ENCODE results near the gene ANTXRL. TPM values are rescaled to one million over a fixed set of nuclear protein-coding genes. Genes with fewer than 3 reads are reported as not detected.
"Not testable (repeated sequence)": the region's sequence is repeated elsewhere in the genome, so short reads cannot be mapped to it uniquely, and the experiment has no call there.

Gene ANTXRL
- polyA plus RNA-seq, 1 of the 3 experiments (the other 2 are of a cell fraction): not detected

GRCh38 chr10:46311501-46311951 lies 24.7 kb downstream of the ANTXRL start:
- TF ChIP-seq, protein P1, sequence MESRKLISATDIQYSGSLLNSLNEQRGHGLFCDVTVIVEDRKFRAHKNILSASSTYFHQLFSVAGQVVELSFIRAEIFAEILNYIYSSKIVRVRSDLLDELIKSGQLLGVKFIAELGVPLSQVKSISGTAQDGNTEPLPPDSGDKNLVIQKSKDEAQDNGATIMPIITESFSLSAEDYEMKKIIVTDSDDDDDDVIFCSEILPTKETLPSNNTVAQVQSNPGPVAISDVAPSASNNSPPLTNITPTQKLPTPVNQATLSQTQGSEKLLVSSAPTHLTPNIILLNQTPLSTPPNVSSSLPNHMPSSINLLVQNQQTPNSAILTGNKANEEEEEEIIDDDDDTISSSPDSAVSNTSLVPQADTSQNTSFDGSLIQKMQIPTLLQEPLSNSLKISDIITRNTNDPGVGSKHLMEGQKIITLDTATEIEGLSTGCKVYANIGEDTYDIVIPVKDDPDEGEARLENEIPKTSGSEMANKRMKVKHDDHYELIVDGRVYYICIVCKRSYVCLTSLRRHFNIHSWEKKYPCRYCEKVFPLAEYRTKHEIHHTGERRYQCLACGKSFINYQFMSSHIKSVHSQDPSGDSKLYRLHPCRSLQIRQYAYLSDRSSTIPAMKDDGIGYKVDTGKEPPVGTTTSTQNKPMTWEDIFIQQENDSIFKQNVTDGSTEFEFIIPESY (IDR thresholded peaks at IDR 0.05; ENCODE audit: borderline replicate concordance, low read depth): no peak
- TF ChIP-seq MEF2A (IDR thresholded peaks at IDR 0.05; ENCODE audit: borderline replicate concordance, low read depth) (no peak), ELF1 (IDR thresholded peaks at IDR 0.05) (no peak), SMC3 (IDR thresholded peaks at IDR 0.05; ENCODE audit: low read depth, low read length) (no peak), JUND (IDR thresholded peaks at IDR 0.05) (no peak), MXI1 (IDR thresholded peaks at IDR 0.05; ENCODE audit: low read depth, low read length) (no peak), GATA2 (CRISPR knock-in tag; IDR thresholded peaks at IDR 0.05) (no peak), SIN3A (IDR thresholded peaks at IDR 0.05; ENCODE audit: borderline replicate concordance, low read depth, low read length) (no peak), EZH2phosphoT487 (IDR thresholded peaks at IDR 0.05; ENCODE audit: borderline replicate concordance, low read depth) (no peak), FOXJ3 (CRISPR knock-in tag; IDR thresholded peaks at IDR 0.05) (no peak)
- TF ChIP-seq, protein P2, sequence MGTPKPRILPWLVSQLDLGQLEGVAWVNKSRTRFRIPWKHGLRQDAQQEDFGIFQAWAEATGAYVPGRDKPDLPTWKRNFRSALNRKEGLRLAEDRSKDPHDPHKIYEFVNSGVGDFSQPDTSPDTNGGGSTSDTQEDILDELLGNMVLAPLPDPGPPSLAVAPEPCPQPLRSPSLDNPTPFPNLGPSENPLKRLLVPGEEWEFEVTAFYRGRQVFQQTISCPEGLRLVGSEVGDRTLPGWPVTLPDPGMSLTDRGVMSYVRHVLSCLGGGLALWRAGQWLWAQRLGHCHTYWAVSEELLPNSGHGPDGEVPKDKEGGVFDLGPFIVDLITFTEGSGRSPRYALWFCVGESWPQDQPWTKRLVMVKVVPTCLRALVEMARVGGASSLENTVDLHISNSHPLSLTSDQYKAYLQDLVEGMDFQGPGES (IDR thresholded peaks at IDR 0.05; ENCODE audit: low read depth, low read length): no peak
- TF ChIP-seq, protein P3, sequence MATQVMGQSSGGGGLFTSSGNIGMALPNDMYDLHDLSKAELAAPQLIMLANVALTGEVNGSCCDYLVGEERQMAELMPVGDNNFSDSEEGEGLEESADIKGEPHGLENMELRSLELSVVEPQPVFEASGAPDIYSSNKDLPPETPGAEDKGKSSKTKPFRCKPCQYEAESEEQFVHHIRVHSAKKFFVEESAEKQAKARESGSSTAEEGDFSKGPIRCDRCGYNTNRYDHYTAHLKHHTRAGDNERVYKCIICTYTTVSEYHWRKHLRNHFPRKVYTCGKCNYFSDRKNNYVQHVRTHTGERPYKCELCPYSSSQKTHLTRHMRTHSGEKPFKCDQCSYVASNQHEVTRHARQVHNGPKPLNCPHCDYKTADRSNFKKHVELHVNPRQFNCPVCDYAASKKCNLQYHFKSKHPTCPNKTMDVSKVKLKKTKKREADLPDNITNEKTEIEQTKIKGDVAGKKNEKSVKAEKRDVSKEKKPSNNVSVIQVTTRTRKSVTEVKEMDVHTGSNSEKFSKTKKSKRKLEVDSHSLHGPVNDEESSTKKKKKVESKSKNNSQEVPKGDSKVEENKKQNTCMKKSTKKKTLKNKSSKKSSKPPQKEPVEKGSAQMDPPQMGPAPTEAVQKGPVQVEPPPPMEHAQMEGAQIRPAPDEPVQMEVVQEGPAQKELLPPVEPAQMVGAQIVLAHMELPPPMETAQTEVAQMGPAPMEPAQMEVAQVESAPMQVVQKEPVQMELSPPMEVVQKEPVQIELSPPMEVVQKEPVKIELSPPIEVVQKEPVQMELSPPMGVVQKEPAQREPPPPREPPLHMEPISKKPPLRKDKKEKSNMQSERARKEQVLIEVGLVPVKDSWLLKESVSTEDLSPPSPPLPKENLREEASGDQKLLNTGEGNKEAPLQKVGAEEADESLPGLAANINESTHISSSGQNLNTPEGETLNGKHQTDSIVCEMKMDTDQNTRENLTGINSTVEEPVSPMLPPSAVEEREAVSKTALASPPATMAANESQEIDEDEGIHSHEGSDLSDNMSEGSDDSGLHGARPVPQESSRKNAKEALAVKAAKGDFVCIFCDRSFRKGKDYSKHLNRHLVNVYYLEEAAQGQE (IDR thresholded peaks at IDR 0.05; ENCODE audit: low read depth, low read length): no peak
- H3K9ac ChIP-seq: no peak overlapping the region
- H3K4me1 ChIP-seq (ENCODE audit: control insufficient read depth in 1 of 2, insufficient read depth in 2 of 2, low read depth in 1 of 2, low read length in 1 of 2): peaks cover 0 to 6% of the 10 kb centered on the region in 2 experiments; a peak in 1 of 4 replicates
- H3K9me2 ChIP-seq: no peaks in the 10 kb centered on the region
- CTCF ChIA-PET: interaction anchor here (0.6 kb wide), 2 partner anchors 79 to 1113 kb away, joined by 3 read pairs; no protein-coding TSS in a partner anchor
- no peaks in the 10 kb centered on the region for H3K9me3 ChIP-seq
- no peak for DNase-seq
- H2AFZ ChIP-seq (ENCODE audit: low read depth): no peak overlapping the region
- no peaks in the 10 kb centered on the region; the same call in 1 of the 2 replicates for H3K27me3 ChIP-seq (ENCODE audit: insufficient read depth)
- 74% methylated on average over 7 of the region's 7 CpGs for WGBS (ENCODE audit: low lambda C conversion rate)
- H3K27ac ChIP-seq (ENCODE audit: low read depth in 2 of 2, low read length in 1 of 2): no peak overlapping the region
- H3K79me2 ChIP-seq (ENCODE audit: insufficient read depth): no peaks in the 10 kb centered on the region
- H3F3A ChIP-seq (replicated peaks; ENCODE audit: insufficient read depth): no peaks in the 10 kb centered on the region
- no peak overlapping the region for H3K4me2 ChIP-seq
- H4K20me1 ChIP-seq (ENCODE audit: insufficient read depth): no peaks in the 10 kb centered on the region
- no peaks in the 10 kb centered on the region for H3K36me3 ChIP-seq (replicated peaks in 1 of 2; ENCODE audit: control insufficient read depth in 1 of 2, insufficient read depth in 2 of 2, low read length in 1 of 2)
- POLR2A ChIA-PET: no interaction called here
- no peak overlapping the region for H3K4me3 ChIP-seq (ENCODE audit: low read depth in 2 of 2, low read length in 1 of 2)

GRCh38 chr10:46311961-46312431 lies 25.2 kb downstream of the ANTXRL start:
- H3F3A ChIP-seq (replicated peaks; ENCODE audit: insufficient read depth); H4K20me1 ChIP-seq (ENCODE audit: insufficient read depth); H3K27ac ChIP-seq (ENCODE audit: low read depth in 2 of 2, low read length in 1 of 2); POLR2A ChIA-PET; H3K4me3 ChIP-seq (ENCODE audit: low read depth in 2 of 2, low read length in 1 of 2); H3K79me2 ChIP-seq (ENCODE audit: insufficient read depth); H2AFZ ChIP-seq (ENCODE audit: low read depth); H3K27me3 ChIP-seq (ENCODE audit: insufficient read depth); H3K4me2 ChIP-seq; H3K9me2 ChIP-seq; H3K4me1 ChIP-seq (ENCODE audit: control insufficient read depth in 1 of 2, insufficient read depth in 2 of 2, low read depth in 1 of 2, low read length in 1 of 2); H3K9me3 ChIP-seq; H3K9ac ChIP-seq; H3K36me3 ChIP-seq (replicated peaks in 1 of 2; ENCODE audit: control insufficient read depth in 1 of 2, insufficient read depth in 2 of 2, low read length in 1 of 2); DNase-seq: not testable (repeated sequence)
- CTCF ChIA-PET: interaction anchor here (0.6 kb wide), 1 partner anchor 1114 kb away, joined by 3 read pairs; no protein-coding TSS in a partner anchor
- WGBS (ENCODE audit: low lambda C conversion rate): 35% methylated on average over 2 of the region's 9 CpGs
